GM06990 (cell line): ENCODE measurements around the gene LDB2.

Experiments
- DNase-seq: peaks from one replicate; pipeline ENCODE4 v3.0.0-alpha.2; 2011; ENCODE audit not compliant: insufficient read length; ENCODE audit errors: extremely low read depth
- H3K27me3 ChIP-seq: replicated peaks from 2 replicates; pipeline ENCODE4 v1.6.0; 2011; ENCODE audit warnings: low read length; ENCODE audit not compliant: control insufficient read depth, insufficient read depth
- H3K36me3 ChIP-seq: 2 replicates; pipeline ENCODE4 v1.5.1; 2011; ENCODE audit warnings: low read length; ENCODE audit not compliant: control insufficient read depth, insufficient read depth
- H3K4me3 ChIP-seq: replicated peaks from 2 replicates; pipeline ENCODE4 v1.5.1; 2011; ENCODE audit warnings: low read depth, mild to moderate bottlenecking, control low read depth, low read length
- CTCF ChIP-seq: IDR thresholded peaks from 2 replicates; pipeline ENCODE4 v1.5.1; 2011; ENCODE audit warnings: low read length, control low read depth, mild to moderate bottlenecking, inconsistent platforms; ENCODE audit not compliant: insufficient read depth, poor library complexity, severe bottlenecking

The LDB2 gene

DNA sequence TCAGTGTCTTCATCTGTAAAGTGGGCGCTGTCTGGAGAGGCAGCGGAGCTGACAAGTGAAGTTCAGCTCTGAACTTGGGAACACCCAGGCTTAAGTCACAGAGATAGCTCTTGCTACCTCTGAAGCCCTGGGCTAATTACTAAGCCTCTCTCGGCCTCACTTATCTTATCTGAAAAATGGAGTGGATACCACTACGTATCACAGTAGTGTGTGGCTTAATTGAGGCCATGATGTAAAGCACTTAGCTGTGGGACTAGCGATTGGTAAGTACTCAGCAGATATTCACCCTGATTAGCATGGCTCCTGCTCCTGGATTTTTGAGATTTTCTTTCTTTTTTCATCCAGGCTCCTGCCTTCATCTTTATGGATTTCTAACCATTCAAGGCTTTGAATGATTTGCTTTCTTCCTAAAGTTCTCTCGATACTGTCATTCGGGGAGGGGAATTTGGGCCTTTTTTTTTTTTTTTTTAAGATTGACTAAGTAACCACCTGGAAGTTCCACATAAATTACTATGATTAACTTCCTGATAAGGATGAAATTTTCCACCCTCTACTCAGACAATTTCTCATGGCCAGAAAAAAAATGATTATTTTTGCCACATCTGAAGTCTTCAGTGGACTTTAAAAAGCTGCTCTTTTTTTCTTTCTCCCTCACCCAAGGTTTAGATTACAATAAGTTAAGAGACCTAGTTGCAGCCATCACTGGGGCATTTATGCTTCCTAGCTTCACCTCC is 17.1 kb downstream of the LDB2 start:
- no peak for DNase-seq
- TF ChIP-seq CTCF = no peak
- Histone ChIP-seq H3K4me3 (no peak overlapping the region), H3K27me3 (no peaks in the 10 kb centered on the region), H3K36me3 (no peaks in the 10 kb centered on the region)

DNA sequence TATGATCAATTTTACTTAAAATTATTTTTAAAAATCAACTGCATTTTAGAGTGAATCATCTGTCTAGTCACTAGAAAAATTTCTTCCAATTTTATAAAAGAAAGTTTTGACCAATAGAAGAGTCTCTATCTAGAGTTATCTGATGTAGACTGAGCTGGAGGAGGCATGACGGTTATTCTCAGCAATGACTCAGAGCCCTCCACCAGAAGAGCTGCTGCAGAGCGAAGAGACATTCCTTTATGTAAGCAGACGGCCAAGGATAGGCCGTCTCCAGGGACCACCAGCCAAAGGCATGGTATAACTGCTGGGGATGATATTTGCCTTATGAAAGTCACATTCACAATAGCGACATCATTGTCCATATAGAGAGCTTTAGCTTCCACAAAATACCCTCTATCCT is 23.0 kb downstream of the LDB2 start:
- H3K4me3 ChIP-seq = no peak overlapping the region
- H3K36me3 ChIP-seq = no peaks in the 10 kb centered on the region
- no peaks in the 10 kb centered on the region for H3K27me3 ChIP-seq
- TF ChIP-seq CTCF = no peak
- DNase-seq = no peak

DNA sequence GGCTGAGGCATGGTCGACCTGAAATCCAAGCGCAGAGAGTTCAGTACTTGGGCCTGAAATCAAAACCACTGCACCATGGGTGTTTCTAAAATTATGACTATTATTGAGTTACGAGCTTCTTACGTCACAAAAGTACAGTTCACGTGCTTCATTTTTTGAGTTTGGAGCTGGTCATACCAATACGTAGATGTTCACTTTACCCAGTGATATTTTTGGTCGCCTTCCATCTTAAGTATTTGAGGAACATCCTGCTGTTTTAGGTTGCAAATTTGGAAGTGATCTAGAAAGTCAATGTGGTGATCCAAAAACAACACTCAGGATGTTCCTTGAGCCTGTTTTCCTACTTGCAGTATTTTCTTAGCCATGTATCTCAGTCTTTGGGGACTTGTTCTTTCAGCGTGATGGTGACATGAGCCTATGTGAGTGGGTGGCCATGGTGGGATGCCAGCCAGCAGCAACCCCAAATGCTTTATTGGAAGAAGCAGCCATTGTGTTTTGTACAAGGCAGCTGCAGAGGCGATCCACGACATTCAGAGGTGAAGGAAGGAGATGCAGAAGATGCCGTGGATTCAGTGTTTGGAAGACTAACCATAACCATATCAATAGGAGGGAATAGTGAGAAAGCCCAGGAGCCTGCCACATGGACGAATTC is 28.7 kb downstream of the LDB2 start:
- DNase-seq = no peak
- H3K36me3 ChIP-seq = no peaks in the 10 kb centered on the region
- H3K27me3 ChIP-seq = no peaks in the 10 kb centered on the region
- no peak overlapping the region for H3K4me3 ChIP-seq
- TF ChIP-seq CTCF = no peak

- no peak for TF ChIP-seq CTCF
- Histone ChIP-seq H3K27me3 (no peaks in the 10 kb centered on the region), H3K36me3 (no peaks in the 10 kb centered on the region), H3K4me3 (no peak overlapping the region)
- DNase-seq = no peak
Observed at GRCh38 chr4:16868674-16869073, 29.8 kb downstream of the LDB2 start.

GRCh38 chr4:16867827-16868226 is 30.6 kb downstream of the LDB2 start:
- DNase-seq = no peak
- Histone ChIP-seq H3K4me3 (no peak overlapping the region), H3K36me3 (no peaks in the 10 kb centered on the region), H3K27me3 (no peaks in the 10 kb centered on the region)
- no peak for TF ChIP-seq CTCF
